Ramos (cell line): ENCODE measurements around the gene LTC4S.

ENCODE experiments used
- in situ Hi-C: fragments of 300-500 bp; cut with MboI; formaldehyde crosslinking; loops from one replicate; pipeline ENCODE4 v1.14.3; 2022; ENCODE audit warnings: low sequenced_read_pairs; ENCODE audit not compliant: unreplicated experiment

Gene LTC4S

DNA sequence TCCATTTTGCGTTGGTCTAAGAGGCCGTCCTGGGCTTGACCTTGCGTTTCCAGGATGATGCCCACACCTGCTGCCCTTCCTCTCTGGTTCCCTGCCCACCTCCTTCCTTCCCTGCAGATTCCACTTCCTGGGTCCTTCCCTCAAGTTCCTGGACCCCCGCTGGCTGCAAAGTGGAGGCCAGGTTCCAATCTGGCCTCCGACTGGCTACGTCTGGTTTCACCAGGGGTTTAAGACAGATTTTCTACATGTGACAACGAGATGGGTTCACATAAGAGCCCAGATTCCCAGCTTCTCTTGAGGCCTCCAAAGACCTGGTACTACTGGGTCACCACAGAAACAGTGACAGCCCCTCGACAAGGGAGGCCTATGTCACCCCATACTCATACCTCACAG, 10.8 kb downstream of the LTC4S start:
- in situ Hi-C loops = no loop called here

DNA sequence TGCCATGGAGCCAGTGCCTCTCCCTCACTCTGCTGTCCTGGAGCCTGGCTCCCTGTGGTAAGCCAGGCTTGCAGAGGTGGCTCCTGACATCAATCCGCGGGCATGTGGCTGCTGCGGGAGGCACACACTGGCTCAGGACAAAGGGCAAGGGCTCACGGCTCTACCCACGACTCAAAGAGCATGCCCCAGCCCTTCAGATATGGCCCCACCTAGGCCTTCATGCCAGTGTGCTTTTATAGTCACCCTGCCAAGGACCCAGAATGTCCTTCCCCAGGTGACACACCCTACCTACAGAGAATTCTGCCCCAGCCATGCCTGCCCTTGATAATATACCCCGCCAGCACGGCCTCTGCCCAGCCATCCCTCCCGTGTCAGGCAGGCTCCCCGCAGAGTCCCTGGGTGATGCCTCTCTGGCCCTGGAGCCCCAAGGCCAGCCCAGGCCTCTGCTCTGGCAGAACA, 11.3 kb downstream of the LTC4S start:
- in situ Hi-C loops = no loop called here

DNA sequence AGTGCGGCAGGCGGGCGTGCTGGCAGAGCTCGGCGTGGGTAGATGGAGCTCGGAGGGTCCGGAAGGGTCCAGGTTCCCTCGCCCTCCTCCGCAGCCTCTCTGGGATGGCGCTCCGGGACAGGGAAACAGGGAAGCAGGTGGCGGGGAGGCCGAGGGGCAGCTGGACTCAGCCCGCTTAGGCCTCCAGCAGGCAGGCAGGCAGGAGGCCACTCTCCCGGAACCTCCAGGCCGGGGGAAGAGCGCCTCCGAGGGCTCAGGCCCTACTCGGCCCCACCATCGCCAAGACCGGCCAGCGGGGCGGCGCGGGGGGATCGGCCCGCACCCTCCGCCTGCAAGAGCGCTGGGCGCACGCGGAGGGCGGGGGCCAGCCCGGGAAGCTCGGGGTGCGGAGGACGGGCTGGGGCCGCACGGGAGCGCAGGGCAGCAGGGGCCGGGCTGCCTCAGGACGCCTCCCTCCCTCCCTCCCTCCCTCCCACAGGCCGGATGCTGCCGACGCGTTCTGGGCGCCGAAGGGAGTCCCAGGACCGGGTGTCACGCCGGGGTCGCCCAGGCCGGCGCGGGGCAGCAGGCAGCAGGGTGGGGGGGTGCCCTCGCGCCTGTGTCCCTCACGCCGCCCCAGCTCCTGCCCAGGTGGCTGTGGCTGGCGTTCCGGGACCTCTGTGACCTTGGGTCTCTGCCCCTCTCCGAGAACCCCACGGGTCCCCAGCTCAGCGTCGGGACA, 11.9 kb downstream of the LTC4S start:
- in situ Hi-C loops = no loop called here

- in situ Hi-C loops = no loop called here
These were observed 12.7 kb downstream of the LTC4S start, which contains the start of gene MGAT4B for GRCh38 chr5:179806250-179807048. TSS of gene MGAT4B (minus strand) at chr5:179806866. CDS start at chr5:179806583, 283 bp downstream.

- in situ Hi-C loops = no loop called here
These were observed 18.5 kb downstream of the LTC4S start for GRCh38 chr5:179812135-179812825.

GRCh38 chr5:179812997-179813607, 19.3 kb downstream of the LTC4S start:
- in situ Hi-C loops = no loop called here

GRCh38 chr5:179814090-179814489, 20.3 kb downstream of the LTC4S start:
- in situ Hi-C loops = no loop called here

GRCh38 chr5:179815491-179816249, 21.9 kb downstream of the LTC4S start:
- in situ Hi-C loops = no loop called here

GRCh38 chr5:179816401-179816795, 22.6 kb downstream of the LTC4S start:
- in situ Hi-C loops = no loop called here

- in situ Hi-C loops = no loop called here
These were observed 23.1 kb downstream of the LTC4S start for GRCh38 chr5:179816796-179817469.

DNA sequence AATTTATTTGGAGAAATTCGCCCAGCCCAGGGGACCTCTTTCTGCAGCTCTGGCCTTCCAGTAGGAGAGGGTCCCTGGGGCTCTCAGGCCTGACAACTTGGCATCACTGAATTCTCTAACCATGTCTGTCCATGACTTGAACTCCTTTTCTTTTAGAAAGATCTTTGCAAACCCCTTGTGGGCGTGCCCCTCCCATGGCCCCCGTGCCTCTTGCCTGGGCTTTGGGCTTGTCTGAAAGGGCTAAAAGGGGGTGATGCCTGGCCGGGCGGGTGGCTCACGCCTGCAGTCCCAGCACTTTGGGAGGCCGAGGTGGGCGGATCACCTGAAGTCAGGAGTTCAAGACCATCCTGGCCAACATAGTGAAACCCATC, 23.7 kb downstream of the LTC4S start:
- in situ Hi-C loops = no loop called here

DNA sequence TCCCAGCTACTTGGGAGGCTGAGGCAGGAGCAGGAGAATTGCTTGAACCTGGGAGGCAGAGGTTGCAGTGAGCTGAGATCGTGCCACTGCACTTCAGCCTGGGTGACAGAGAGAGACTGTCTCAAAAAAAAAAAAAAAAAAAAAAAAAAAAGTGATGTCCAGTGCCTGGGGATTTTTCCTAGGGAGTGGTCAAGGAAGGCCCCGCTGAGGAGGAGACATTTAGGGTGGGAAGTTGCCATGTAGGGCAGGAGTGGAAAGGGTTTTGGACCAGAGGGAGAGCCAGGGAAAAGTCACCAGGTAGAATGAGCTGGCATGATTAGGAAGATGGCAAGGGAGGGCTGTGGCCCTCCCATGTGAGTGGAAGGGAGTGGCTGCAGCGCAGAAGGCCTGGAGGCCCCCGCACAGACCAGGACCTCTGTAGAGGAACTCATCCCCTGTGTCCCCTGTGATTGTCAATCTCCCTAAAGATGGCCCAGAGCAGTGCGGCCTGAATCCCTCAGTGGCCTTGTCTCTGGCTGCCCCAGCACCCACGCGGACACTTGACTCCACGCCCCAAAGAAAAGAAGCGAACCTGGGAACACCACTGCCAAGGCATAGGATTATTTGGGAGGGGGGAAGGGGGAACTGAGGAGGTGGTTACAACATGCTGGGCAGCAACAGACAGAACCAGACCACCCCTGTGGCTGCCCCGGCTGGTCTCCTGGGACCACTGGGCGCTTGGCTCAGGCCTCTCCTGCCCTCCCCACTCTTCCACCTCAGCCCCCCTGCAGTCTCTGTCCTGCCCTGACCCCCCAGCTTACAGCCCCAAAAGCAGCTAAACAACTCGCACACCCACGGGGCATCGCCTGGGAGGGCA, 24.3 kb downstream of the LTC4S start:
- in situ Hi-C loops = no loop called here

DNA sequence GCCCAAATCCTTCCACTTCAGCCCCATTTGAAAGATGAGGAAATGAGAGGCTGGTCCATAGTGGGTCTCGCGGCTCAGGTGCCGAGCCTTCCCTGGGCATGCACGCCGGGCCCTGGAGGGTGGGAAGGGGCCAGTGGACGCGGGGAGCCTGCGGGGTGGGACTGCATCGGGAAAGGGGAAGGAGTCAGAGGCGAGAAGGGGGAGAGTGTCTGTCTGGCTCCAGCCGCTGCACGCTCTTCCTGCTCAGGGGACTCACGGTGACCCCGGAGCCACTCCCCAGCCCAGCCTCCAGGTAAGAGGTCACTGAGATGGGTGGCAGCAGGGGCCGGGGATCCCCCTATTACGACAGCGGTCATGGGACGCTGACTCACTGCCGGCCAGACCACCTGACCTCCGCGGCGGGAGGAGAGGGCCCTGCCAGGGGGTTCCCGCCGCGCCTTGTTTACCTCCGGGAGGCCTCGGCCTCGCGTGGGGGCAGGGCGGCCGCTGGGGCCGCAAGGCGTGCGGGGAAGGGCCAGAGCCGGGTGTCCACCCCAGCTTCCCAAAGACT, 25.0 kb downstream of the LTC4S start:
- in situ Hi-C loops = no loop called here

DNA sequence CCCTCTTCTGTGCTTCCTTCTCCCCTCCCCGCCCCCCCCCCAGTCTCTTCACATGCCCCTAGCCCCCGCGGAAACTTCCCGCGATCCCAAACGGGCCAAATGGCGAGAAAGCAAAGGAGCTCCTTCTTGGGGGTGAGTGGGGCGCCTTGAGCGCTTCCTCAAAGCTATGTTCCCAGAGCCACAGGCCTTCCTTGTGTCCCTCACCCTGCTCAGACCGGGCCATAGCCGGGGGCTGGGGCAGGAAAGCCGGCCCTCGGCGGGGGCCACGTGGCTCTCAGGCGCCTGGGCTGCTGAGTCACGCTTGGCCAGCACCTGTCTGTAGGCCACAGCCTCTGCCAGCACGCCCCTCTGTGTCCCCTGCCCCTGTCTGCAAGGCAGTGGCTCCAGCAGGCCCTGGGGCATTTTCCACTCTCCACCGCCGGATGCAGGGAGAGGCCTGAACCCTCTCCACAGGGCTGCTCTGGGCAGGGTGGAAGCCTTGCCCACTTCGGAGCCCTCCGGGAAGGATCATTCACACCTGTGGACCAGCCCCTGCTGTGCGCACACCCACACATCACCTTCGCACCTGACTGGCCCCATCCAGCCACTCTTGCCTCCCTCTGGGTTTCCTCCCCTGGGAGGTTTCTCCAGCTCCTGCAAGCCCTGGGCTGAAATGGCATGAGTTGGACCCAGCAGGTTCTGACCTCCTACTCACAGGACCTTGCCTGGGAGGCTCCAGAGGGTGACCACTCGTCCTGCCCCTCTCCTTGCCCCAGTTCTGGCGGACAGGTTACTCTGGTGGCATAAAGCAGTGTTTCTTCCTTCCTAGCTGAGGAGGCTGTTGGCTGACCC, 25.7 kb downstream of the LTC4S start:
- in situ Hi-C loops = no loop called here

DNA sequence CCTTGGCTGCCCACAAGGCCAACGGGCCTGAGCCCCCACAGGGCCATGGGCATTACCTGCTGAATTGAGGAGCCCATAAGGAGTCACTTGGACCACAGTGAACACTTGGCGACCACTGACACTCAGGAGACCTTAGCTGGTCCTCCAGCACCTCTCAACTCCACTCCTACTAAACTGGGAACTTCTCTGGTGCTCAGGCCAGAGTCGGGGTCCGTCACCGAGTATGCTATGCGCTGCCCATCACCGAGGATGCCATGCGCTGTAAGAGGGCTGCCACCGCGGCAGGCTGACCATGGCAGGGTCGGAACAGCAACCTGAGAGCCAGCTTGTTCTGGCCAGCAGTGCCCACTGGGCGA, 26.3 kb downstream of the LTC4S start:
- in situ Hi-C loops = no loop called here

- in situ Hi-C loops = no loop called here
These were observed 26.9 kb downstream of the LTC4S start, which contains the start of gene SQSTM1 for GRCh38 chr5:179820483-179821297. TSS of gene SQSTM1 (plus strand) at chr5:179820905. CDS start at chr5:179820937, 32 bp downstream.
